VCaP (cell line): ENCODE data around the gene FBXO8.

Experiments used
- H3K27ac ChIP-seq: fragments of 450-650 bp; 2 replicates; pipeline ENCODE4 v1.5.1; 2017
- TF ChIP-seq, protein P1 (sequence below): fragments of 450-650 bp; conservative IDR thresholded peaks from 2 replicates; pipeline ENCODE4 v1.5.1; 2017; ENCODE audit warnings: mild to moderate bottlenecking, moderate library complexity

FBXO8 gene

DNA sequence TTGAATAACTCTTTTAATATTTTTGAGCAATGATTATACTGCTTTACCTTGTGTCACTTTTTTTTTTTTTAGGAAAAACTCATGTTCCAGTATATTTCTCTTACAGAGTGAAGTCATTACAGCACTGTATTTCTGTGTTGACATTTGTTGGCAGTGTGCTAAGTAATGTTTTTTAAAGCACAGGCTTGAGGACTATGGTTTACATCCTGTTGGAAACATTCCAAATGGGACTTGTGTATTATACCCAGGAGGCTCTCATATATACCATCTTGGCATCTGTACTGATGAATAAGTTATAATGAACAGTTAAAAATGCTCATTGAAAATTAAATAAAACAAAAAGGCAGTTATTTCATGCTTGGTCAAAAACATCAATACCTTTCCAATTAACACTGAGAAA, 34.1 kb upstream of the FBXO8 start:
- 0 out of 2 replicates have a peak overlapping the region, but pooled peaks have one; percentile 3 for H3K27ac ChIP-seq
- TF ChIP-seq, protein P1, sequence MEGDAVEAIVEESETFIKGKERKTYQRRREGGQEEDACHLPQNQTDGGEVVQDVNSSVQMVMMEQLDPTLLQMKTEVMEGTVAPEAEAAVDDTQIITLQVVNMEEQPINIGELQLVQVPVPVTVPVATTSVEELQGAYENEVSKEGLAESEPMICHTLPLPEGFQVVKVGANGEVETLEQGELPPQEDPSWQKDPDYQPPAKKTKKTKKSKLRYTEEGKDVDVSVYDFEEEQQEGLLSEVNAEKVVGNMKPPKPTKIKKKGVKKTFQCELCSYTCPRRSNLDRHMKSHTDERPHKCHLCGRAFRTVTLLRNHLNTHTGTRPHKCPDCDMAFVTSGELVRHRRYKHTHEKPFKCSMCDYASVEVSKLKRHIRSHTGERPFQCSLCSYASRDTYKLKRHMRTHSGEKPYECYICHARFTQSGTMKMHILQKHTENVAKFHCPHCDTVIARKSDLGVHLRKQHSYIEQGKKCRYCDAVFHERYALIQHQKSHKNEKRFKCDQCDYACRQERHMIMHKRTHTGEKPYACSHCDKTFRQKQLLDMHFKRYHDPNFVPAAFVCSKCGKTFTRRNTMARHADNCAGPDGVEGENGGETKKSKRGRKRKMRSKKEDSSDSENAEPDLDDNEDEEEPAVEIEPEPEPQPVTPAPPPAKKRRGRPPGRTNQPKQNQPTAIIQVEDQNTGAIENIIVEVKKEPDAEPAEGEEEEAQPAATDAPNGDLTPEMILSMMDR, result no peak

DNA sequence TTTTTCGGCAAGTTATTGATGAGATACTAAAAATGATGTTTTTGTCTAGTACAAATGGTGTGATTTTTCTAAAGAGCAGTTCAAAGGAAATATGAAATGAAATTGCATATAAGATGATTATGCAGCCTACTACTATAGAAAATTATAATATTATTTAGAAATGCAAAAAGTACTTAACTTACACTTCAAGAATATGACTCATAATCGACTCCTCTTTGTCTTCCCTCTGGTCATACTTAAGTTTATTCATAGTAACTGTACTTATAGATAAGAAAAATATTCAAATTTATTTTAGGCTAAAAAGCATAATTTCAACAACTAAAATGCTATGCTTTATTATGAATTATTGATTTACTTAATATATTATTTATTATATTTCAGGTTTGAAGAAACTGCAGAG, 33.5 kb upstream of the FBXO8 start:
- TF ChIP-seq, protein P1, result no peak
- no peak overlapping the region for H3K27ac ChIP-seq

- TF ChIP-seq, protein P1, result no peak
- no peak overlapping the region for H3K27ac ChIP-seq
Measured at GRCh38 chr4:174316546-174316945, 33.1 kb upstream of the FBXO8 start.

DNA sequence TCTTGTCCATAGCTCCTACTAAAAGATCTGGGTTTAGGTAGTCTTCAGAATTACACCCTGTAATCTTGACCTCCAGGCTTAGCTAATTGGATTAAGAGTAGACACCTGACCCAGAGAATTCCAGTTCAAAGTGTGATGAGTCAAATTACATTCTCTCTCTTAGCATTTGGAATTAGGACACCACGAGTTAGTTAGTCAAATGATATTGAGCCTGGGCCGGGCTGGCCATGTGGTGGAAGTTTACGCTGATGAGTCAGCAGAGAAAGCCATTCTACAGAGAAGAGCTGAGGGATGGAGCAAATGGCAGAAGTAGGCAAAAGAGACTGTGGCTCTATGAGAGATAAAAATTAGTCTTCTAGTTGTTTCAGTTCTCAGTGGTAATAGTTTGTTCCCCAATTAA, 31.3 kb upstream of the FBXO8 start:
- no peak overlapping the region for H3K27ac ChIP-seq
- TF ChIP-seq, protein P1, result no peak

- TF ChIP-seq, protein P1, result no peak
- no peak overlapping the region for H3K27ac ChIP-seq
Measured at GRCh38 chr4:174314274-174314673, 30.8 kb upstream of the FBXO8 start.

GRCh38 chr4:174312993-174313392, 29.5 kb upstream of the FBXO8 start:
- TF ChIP-seq, protein P1, result no peak
- H3K27ac ChIP-seq, result no peak overlapping the region

DNA sequence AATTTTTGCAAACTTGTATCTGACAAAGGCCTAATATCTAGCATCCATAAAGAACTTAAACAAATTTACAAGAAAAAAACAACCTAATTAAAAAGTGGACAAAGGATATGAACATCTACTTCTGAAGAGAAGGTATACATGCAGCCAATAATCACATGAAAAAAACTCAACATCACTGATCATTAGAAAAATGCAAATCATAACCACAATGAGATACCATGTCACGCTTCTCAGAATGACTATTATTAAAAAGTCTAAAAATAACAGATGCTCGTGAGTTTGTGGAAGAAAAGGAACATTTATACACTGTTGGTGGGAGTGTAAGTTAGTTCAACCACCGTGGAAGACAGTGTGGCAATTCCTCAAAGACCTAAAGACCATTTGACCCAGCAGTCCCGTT, 24.2 kb upstream of the FBXO8 start:
- no peak overlapping the region for H3K27ac ChIP-seq
- TF ChIP-seq, protein P1, result no peak

DNA sequence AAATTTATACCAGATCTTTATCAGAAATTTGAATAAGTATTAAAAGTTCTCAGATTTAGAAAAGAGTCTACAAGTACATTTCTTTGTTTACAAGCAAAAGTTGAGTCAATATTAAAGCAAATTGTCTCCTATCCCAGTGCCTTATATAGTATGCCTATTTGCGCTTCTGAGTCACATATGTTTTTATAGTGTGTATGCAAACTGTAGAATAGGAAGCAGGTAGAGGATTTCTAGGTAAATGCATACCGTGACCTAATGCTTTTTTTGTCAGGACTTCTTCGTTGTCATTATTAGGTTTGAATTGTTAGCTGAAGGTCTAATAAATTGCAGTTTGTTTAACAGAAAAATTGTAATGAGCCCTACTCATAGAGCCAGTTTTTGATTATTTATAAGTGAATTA, 22.5 kb upstream of the FBXO8 start:
- H3K27ac ChIP-seq, result no peak overlapping the region
- TF ChIP-seq, protein P1, result no peak
